K562 (cell line): ENCODE results near the gene SMAP2. TPM values are rescaled to one million over a fixed set of nuclear protein-coding genes. Genes with fewer than 3 reads are reported as not detected.

Experiments
- CBX2 ChIP-seq: fragments of 200-600 bp; sonication (generic); IDR thresholded peaks from one replicate; pipeline ENCODE4 v1.6.1; 2012; ENCODE audit warnings: mild to moderate bottlenecking, low read length, inconsistent platforms; ENCODE audit not compliant: insufficient read depth, poor library complexity, severe bottlenecking
- CC2D1A ChIP-seq: fragments of 450-650 bp; IDR thresholded peaks from 2 replicates; pipeline ENCODE4 v1.6.1; 2017; ENCODE audit warnings: mild to moderate bottlenecking
- CCNT2 ChIP-seq: IDR thresholded peaks from 2 replicates; pipeline ENCODE4 v1.6.1; 2011; ENCODE audit warnings: borderline replicate concordance, low read depth, mild to moderate bottlenecking, moderate library complexity, mixed read lengths, low read length; ENCODE audit not compliant: insufficient read length; ENCODE audit errors: extremely low read depth
- DMBX1 ChIP-seq: fragments of 250-450 bp; sonication (Bioruptor Pico); IDR thresholded peaks from 2 replicates; pipeline ENCODE4 v1.8.0; 2022; ENCODE audit warnings: inconsistent platforms, mild to moderate bottlenecking, moderate library complexity, borderline replicate concordance
- ELF2 ChIP-seq: fragments of 250-450 bp; sonication (Bioruptor Pico); IDR thresholded peaks from 2 replicates; pipeline ENCODE4 v1.5.0; 2021; ENCODE audit warnings: mild to moderate bottlenecking
- HIVEP1 ChIP-seq: fragments of 250-450 bp; sonication (Bioruptor Pico); IDR thresholded peaks from 2 replicates; pipeline ENCODE4 v1.4.0; 2020; ENCODE audit warnings: mild to moderate bottlenecking
- KHSRP ChIP-seq: fragments of 450-650 bp; IDR thresholded peaks from 2 replicates; pipeline ENCODE4 v1.6.1; 2017
- KLF13 ChIP-seq: fragments of 450-650 bp; IDR thresholded peaks from 2 replicates; pipeline ENCODE4 v1.6.1; 2016; ENCODE audit warnings: missing genetic modification characterization, low read depth, mild to moderate bottlenecking, missing compliant biosample characterization, moderate library complexity, borderline replicate concordance
- MXI1 ChIP-seq: IDR thresholded peaks from 2 replicates; pipeline ENCODE4 v1.6.1; 2011; ENCODE audit warnings: low read depth, mild to moderate bottlenecking, improper control_type of control experiment, low read length
- MYNN ChIP-seq, 2 experiments: sonication (generic); formaldehyde crosslinking in 1 of 2; IDR thresholded peaks; 2 replicates each; pipeline versions ENCODE4 v1.5.0 to v1.6.1; 2016 to 2020; ENCODE audit warnings: antibody characterized with exemption in 1 of 2, missing genetic modification reagents in 1 of 2
- NFYB ChIP-seq: IDR thresholded peaks from 2 replicates; pipeline ENCODE4 v1.6.1; 2011; ENCODE audit warnings: mild to moderate bottlenecking, moderate library complexity; ENCODE audit not compliant: insufficient read length; ENCODE audit errors: extremely low read depth
- NR1H2 ChIP-seq: sonication (generic); formaldehyde crosslinking; IDR thresholded peaks from 2 replicates; pipeline ENCODE4 v1.4.0; 2020; ENCODE audit warnings: mild to moderate bottlenecking, missing genetic modification reagents
- SRF ChIP-seq, 2 experiments: fragments of 250-450, 450-650 bp in 1 of 2; sonication (Bioruptor Pico) in 1 of 2; sonication (generic) in 1 of 2; formaldehyde crosslinking; IDR thresholded peaks; 2 replicates each; pipeline versions ENCODE4 v1.5.0 to v1.5.1; 2020 to 2022; ENCODE audit warnings: mild to moderate bottlenecking in 1 of 2, missing genetic modification reagents in 1 of 2
- TRIM28 ChIP-seq: fragments of 450-650 bp; IDR thresholded peaks from 2 replicates; pipeline ENCODE4 v1.6.1; 2017
- ZBTB8A ChIP-seq: fragments of 450-650 bp; IDR thresholded peaks from 2 replicates; pipeline ENCODE4 v1.6.1; 2018; ENCODE audit warnings: mild to moderate bottlenecking, moderate library complexity; ENCODE audit not compliant: partially characterized antibody
- ZC3H11A ChIP-seq: IDR thresholded peaks from 2 replicates; pipeline ENCODE4 v1.6.1; 2012; ENCODE audit warnings: low read depth, low read length, improper control_type of control experiment
- ZNF561 ChIP-seq: fragments of 450-650 bp; formaldehyde crosslinking; conservative IDR thresholded peaks from 2 replicates; pipeline ENCODE4 v1.4.0; 2020; ENCODE audit warnings: mild to moderate bottlenecking, moderate library complexity
- polyA plus RNA-seq, 8 experiments: library from polyadenylated mRNA; depleted of rRNA in 4 of 8; stranded (reverse) in 5 of 8; unstranded in 3 of 8; fragments of >200 nt; fragmentation: Nextera tagmentation in 2 of 8; fragmentation: Illumina TruSeq in 1 of 8; extraction: Ambion mirVana in 2 of 8; extraction: Trizol in 1 of 8; gene quantifications; 2 replicates each; pipeline versions ENCODE4 v1.2.1 to v1.2.3, GENCODE V29; 2011 to 2014; ENCODE audit warnings: inconsistent platforms in 1 of 8, missing spikeins in 1 of 8
- total RNA-seq, 7 experiments: library from RNA; depleted of rRNA in 6 of 7; stranded (reverse); fragments of >200 nt in 6 of 7; fragmentation: Illumina TruSeq in 2 of 7; extraction: Trizol in 2 of 7; gene quantifications; 2 replicates each; pipeline versions ENCODE4 v1.2.1 to v1.2.3, GENCODE V29; 2011 to 2021; ENCODE audit warnings: low replicate concordance in 1 of 7
- TF ChIP-seq, protein P1 (sequence below): fragments of 450-650 bp; IDR thresholded peaks from one replicate; pipeline ENCODE4 v1.6.1; 2018; ENCODE audit warnings: mild to moderate bottlenecking, moderate library complexity; ENCODE audit not compliant: partially characterized antibody

The SMAP2 gene
- total and polyA plus RNA-seq, 9 of the 15 experiments (the other 6 are each of a cell fraction or from before 2014, with no cell fraction given), result 38.7 to 212 (median 94.1) TPM

DNA sequence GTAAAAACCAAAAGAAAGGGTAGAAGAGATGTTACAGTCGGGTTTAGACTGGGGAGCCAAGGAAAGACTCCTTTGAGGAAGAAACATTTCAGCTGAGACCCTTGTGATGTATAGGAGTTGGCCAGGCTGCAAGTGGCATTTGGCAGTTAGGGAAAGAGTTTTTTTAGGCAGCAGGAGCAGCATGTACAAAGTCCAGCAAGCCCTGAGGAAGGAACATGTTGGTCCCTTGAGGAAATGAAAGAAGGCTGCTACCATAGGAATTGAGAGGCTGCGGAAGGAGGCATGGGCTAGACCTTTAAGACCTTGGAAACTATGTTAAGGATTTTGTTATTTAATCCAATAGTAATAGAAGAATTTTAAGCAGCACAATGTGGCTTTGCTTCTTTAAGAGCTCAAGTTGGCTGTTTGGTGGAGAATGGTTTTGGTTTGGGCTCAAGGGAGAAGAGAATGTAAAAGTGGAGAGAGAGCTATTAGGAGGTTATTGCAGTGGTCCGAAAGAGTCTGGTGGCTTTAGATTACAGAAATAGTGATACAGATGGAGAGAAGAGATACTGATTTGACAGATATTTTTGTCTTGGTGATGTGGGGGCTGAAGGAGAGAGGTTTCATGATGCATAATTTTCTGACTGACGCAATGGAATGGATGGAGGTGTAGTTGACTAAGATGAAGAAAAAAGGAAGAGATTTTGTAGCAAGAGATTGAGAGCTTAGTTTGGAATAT, 26.6 kb downstream of the SMAP2 start (continued):
- TF ChIP-seq CC2D1A (peak; percentile 83), NFYB (no peak), SRF (CRISPR knock-in tag; IDR thresholded peaks at IDR 0.05) (no peak), HIVEP1 (no peak), MYNN (IDR thresholded peaks at IDR 0.05) (no peak), MYNN (CRISPR knock-in tag; IDR thresholded peaks at IDR 0.05) (no peak), TRIM28 (no peak; the same call in 1 of the 2 replicates), ZC3H11A (no peak), ZBTB8A (no peak), KHSRP (peak; percentile 78), NR1H2 (CRISPR knock-in tag) (no peak), ELF2 (CRISPR knock-in tag) (no peak), ZNF561 (no peak), CBX2 (no peak), CCNT2 (peak; percentile 75), KLF13 (tag) (no peak), DMBX1 (0 out of 2 replicates have a peak, but pooled peaks have one; percentile 48), MXI1 (no peak)
- TF ChIP-seq, protein P1, sequence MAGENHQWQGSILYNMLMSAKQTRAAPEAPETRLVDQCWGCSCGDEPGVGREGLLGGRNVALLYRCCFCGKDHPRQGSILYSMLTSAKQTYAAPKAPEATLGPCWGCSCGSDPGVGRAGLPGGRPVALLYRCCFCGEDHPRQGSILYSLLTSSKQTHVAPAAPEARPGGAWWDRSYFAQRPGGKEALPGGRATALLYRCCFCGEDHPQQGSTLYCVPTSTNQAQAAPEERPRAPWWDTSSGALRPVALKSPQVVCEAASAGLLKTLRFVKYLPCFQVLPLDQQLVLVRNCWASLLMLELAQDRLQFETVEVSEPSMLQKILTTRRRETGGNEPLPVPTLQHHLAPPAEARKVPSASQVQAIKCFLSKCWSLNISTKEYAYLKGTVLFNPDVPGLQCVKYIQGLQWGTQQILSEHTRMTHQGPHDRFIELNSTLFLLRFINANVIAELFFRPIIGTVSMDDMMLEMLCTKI, result no peak
